ENCODE results near the gene LMBR1L. TPM values are rescaled to one million over a fixed set of nuclear protein-coding genes. Genes with fewer than 3 reads are reported as not detected.

Gene LMBR1L
- total RNA-seq, 1 experiment from 2014 or later = 55.1 TPM

DNA sequence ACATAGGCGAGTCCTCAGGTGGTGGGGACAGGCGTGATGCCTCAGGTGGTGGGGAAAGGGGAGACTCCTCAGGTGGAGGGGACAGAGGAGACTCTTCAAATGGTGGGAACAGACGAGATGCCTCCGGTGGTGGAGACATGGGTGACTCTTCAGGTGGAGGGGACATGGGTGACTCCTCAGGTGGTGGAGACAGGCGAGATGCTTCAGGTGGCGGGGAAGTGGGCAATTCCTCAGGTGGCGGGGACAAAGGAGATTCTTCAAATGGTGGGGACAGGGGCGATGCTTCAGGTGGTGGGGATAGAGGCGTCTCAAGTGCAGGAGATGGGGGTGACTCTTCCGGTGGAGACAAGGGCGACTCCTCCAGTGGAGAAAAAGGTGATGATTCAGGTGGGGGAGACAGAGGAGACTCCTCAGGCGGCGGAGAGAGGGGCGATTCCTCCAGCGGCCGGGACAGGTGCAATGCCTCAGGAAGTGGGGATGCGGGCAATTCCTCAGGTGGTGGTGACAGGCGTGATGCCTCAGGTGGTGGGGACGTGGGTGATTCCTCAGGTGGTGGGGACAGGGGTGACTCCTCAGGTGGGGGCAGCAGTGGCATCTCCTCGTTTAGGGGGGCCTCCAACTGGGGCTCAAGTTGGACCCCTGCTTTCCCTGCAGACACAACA is 58.7 kb downstream of the LMBR1L start:
- no peak overlapping the region for H3K4me2 ChIP-seq (ENCODE audit: insufficient read depth, insufficient read length, low read length)
- H2BK15ac ChIP-seq (ENCODE audit: low read depth, low read length) = no peak overlapping the region
- H3K27ac ChIP-seq (ENCODE audit: insufficient read length, low read depth, low read length) = no peak overlapping the region
- H3K4me3 Mint-ChIP-seq = no peak overlapping the region
- no peak overlapping the region for H3K9ac ChIP-seq (ENCODE audit: extremely low read depth, insufficient read length, low read length)
- no peaks in the 10 kb centered on the region for H4K20me1 ChIP-seq (ENCODE audit: control insufficient read depth, insufficient read depth, insufficient read length)
- H3K9me3 ChIP-seq (ENCODE audit: control insufficient read depth, low read depth, low read length) = no peaks in the 10 kb centered on the region
- no peaks in the 10 kb centered on the region for H3K9me3 Mint-ChIP-seq
- no peak overlapping the region for H3T11ph ChIP-seq (ENCODE audit: low read length)
- TF ChIP-seq, protein P1, sequence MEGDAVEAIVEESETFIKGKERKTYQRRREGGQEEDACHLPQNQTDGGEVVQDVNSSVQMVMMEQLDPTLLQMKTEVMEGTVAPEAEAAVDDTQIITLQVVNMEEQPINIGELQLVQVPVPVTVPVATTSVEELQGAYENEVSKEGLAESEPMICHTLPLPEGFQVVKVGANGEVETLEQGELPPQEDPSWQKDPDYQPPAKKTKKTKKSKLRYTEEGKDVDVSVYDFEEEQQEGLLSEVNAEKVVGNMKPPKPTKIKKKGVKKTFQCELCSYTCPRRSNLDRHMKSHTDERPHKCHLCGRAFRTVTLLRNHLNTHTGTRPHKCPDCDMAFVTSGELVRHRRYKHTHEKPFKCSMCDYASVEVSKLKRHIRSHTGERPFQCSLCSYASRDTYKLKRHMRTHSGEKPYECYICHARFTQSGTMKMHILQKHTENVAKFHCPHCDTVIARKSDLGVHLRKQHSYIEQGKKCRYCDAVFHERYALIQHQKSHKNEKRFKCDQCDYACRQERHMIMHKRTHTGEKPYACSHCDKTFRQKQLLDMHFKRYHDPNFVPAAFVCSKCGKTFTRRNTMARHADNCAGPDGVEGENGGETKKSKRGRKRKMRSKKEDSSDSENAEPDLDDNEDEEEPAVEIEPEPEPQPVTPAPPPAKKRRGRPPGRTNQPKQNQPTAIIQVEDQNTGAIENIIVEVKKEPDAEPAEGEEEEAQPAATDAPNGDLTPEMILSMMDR (conservative IDR thresholded peaks at IDR 0.05) = no peak
- no peak overlapping the region for H4K5ac ChIP-seq (ENCODE audit: insufficient read length, low read depth, low read length)
- peak overlapping the region in 1 of 3 experiments; percentile 69; a peak in 1 of 7 replicates for H3K27ac Mint-ChIP-seq
- peaks cover 16% of the 10 kb centered on the region for H3K79me1 ChIP-seq (ENCODE audit: insufficient read depth, low read depth, low read length, poor library complexity, severe bottlenecking)
- H3K79me2 ChIP-seq (ENCODE audit: insufficient read depth, low read length) = peaks cover 19% of the 10 kb centered on the region; the same call in 1 of the 2 replicates
- no CpG with 5 or more reads among the region's 20 CpGs for WGBS (ENCODE audit: extremely low coverage, insufficient read length, low lambda C conversion rate)
- H3K36me3 Mint-ChIP-seq (ENCODE audit: insufficient read depth in 1 of 3, low read depth in 3 of 3) = peaks cover 71 to 90% (median 88%) of the 10 kb centered on the region in 3 experiments
- no peak overlapping the region for H3K4ac ChIP-seq (ENCODE audit: low read depth, low read length)
- no peak overlapping the region for H2AK5ac ChIP-seq (ENCODE audit: insufficient read length, low read length)
- no peak overlapping the region for H4K91ac ChIP-seq (ENCODE audit: insufficient read length, low read depth, low read length)
- H2AFZ ChIP-seq (ENCODE audit: low read length) = no peak overlapping the region
- no peak overlapping the region for H2BK12ac ChIP-seq (ENCODE audit: insufficient read length, low read depth, low read length)
- no peak overlapping the region for H2BK120ac ChIP-seq (ENCODE audit: low read depth, low read length, poor library complexity, severe bottlenecking)
- DNase-seq = peak; percentile 29
- H3K56ac ChIP-seq (ENCODE audit: insufficient read length, low read depth, low read length) = no peak overlapping the region
- H4K8ac ChIP-seq (replicated peaks; ENCODE audit: insufficient read length, low read depth, low read length) = no peak overlapping the region
- H2BK5ac ChIP-seq (ENCODE audit: insufficient read length, low read length) = no peak overlapping the region
- no peaks in the 10 kb centered on the region for H3K23me2 ChIP-seq (ENCODE audit: insufficient read length, low read depth, low read length, poor library complexity, severe bottlenecking)
- H3K23ac ChIP-seq (ENCODE audit: insufficient read length, low read depth, low read length) = no peak overlapping the region
- no peaks in the 10 kb centered on the region for H3K27me3 ChIP-seq (ENCODE audit: insufficient read depth, low read length)
- H3K14ac ChIP-seq (ENCODE audit: insufficient read depth, low read length) = no peak overlapping the region
- H3K4me1 ChIP-seq (ENCODE audit: insufficient read depth, low read length) = peaks cover 4% of the 10 kb centered on the region; the same call in 1 of the 2 replicates
- no peak overlapping the region for H3K18ac ChIP-seq (ENCODE audit: insufficient read length, low read depth, low read length)
- peaks cover 18 to 21% of the 10 kb centered on the region in 2 experiments for H3K4me1 Mint-ChIP-seq
- no peaks in the 10 kb centered on the region for H3K27me3 Mint-ChIP-seq (ENCODE audit: low read depth)
- no peak overlapping the region for H2BK20ac ChIP-seq (ENCODE audit: low read depth, low read length, poor library complexity, severe bottlenecking)

Data from H9 (cell line).